HepG2 (cell line): ENCODE data around the gene THRB. TPM values are rescaled to one million over a fixed set of nuclear protein-coding genes. Genes with fewer than 3 reads are reported as not detected.

Experiments
- ATAC-seq: fragments of 200-7000 bp; cut with Tn5 transposase; 3 replicates; pipeline ENCODE4 v1.9.1; 2020; ENCODE audit warnings: mild to moderate bottlenecking, moderate library complexity
- BruUV-seq: library from RNA; stranded (reverse); fragments of 400-500 nt; replicated peaks from 2 replicates; lab custom pipeline; 2021; lab: Mats Ljungman, UMichigan
- CTCF ChIA-PET: fragments of 300-600 bp; formaldehyde crosslinking; extraction: SDS; loops from one replicate; lab custom pipeline; 2021; ENCODE audit warnings: low total read pairs, inconsistent platforms, low intra/inter-chr PET ratio; lab: Yijun Ruan, JAX
- POLR2A ChIA-PET: fragments of 350-600 bp; sonication (Branson Sonifier 250); formaldehyde crosslinking; loops from one replicate; lab custom pipeline; 2020; ENCODE audit warnings: antibody characterized with exemption, inconsistent platforms; lab: Yijun Ruan, JAX
- DNase-seq: peaks from one replicate; pipeline ENCODE4 v3.0.0-alpha.2; 2015; ENCODE audit warnings: low spot score
- FAIRE-seq: peaks from 3 replicates; lab custom pipeline; 2011; peaks lifted over from hg19 to GRCh38; lab: Jason Lieb, UNC
- H2AFZ ChIP-seq: one replicate; pipeline ENCODE4 v1.6.1; 2011; ENCODE audit warnings: low read length, inconsistent platforms
- H3K27ac ChIP-seq: fragments of 300-600 bp; 3 replicates; pipeline ENCODE4 v1.8.0; 2011; ENCODE audit warnings: mixed run types, mild to moderate bottlenecking, mixed read lengths, low read length, inconsistent platforms; ENCODE audit not compliant: insufficient read depth; ENCODE audit errors: extremely low read length
- H3K27me3 ChIP-seq, 2 experiments: fragments of 200-600 bp in 1 of 2; 2 replicates in 1 of 2; 3 replicates in 1 of 2; pipeline versions ENCODE4 v1.6.0 to v1.8.0; 2011; ENCODE audit warnings: low read length in 2 of 2, mild to moderate bottlenecking in 2 of 2, moderate library complexity in 2 of 2, inconsistent platforms in 1 of 2; ENCODE audit not compliant: insufficient read depth in 2 of 2, control insufficient read depth in 1 of 2
- H3K36me3 ChIP-seq, 2 experiments: fragments of 200-600 bp in 1 of 2; replicated peaks in 1 of 2; 2 replicates in 1 of 2; 3 replicates in 1 of 2; pipeline versions ENCODE4 v1.5.1 to v1.8.0; 2011; ENCODE audit warnings: low read length in 2 of 2, inconsistent platforms in 1 of 2; ENCODE audit not compliant: insufficient read depth in 2 of 2, control insufficient read depth in 1 of 2
- H3K4me1 ChIP-seq: 2 replicates; pipeline ENCODE4 v1.5.1; 2012; ENCODE audit warnings: low read length, inconsistent platforms; ENCODE audit not compliant: insufficient read depth
- H3K4me2 ChIP-seq: 2 replicates; pipeline ENCODE4 v1.6.0; 2011; ENCODE audit warnings: low read depth, low read length, inconsistent platforms
- H3K4me3 ChIP-seq, 3 experiments: fragments of 200-600 bp in 1 of 3; sonication (generic), shearing (Covaris generic) in 1 of 3; replicated peaks in 1 of 3; 2 replicates each; pipeline ENCODE4 v1.5.1; 2011 to 2016; ENCODE audit warnings: low read length in 3 of 3, inconsistent platforms in 2 of 3, low read depth in 2 of 3, mild to moderate bottlenecking in 2 of 3, control low read depth in 1 of 3, mixed read lengths in 1 of 3; ENCODE audit not compliant: insufficient read depth in 1 of 3
- H3K79me2 ChIP-seq: one replicate; pipeline ENCODE4 v1.6.1; 2011; ENCODE audit warnings: low read length, inconsistent platforms; ENCODE audit not compliant: insufficient read depth
- H3K9ac ChIP-seq: 2 replicates; pipeline ENCODE4 v1.6.0; 2011; ENCODE audit warnings: mild to moderate bottlenecking, low read depth, low read length, inconsistent platforms; ENCODE audit not compliant: insufficient read depth
- H3K9me3 ChIP-seq: 2 replicates; pipeline ENCODE4 v1.5.1; 2012; ENCODE audit warnings: mild to moderate bottlenecking, low read length
- H4K20me1 ChIP-seq: 2 replicates; pipeline ENCODE4 v1.6.0; 2011; ENCODE audit warnings: inconsistent platforms, mild to moderate bottlenecking, low read length, moderate library complexity; ENCODE audit not compliant: insufficient read depth
- BRF2 ChIP-seq: sonication (generic); formaldehyde crosslinking; IDR thresholded peaks from 2 replicates; pipeline ENCODE4 v1.8.1; 2022; ENCODE audit warnings: mild to moderate bottlenecking, missing genetic modification reagents
- KDM3A ChIP-seq: IDR thresholded peaks from 2 replicates; pipeline ENCODE4 v1.6.1; 2018; ENCODE audit warnings: low read depth, missing compliant biosample characterization
- RFXANK ChIP-seq: IDR thresholded peaks from 2 replicates; pipeline ENCODE4 v1.6.1; 2016
- SNAPC5 ChIP-seq: sonication (generic); formaldehyde crosslinking; IDR thresholded peaks from 2 replicates; pipeline ENCODE4 v1.8.1; 2023; ENCODE audit warnings: mild to moderate bottlenecking, missing genetic modification reagents, borderline replicate concordance
- TRAFD1 ChIP-seq: sonication (generic); formaldehyde crosslinking; IDR thresholded peaks from 2 replicates; pipeline ENCODE4 v1.5.1; 2020; ENCODE audit warnings: missing genetic modification reagents, mild to moderate bottlenecking, borderline replicate concordance
- ZBTB21 ChIP-seq: sonication (generic); formaldehyde crosslinking; IDR thresholded peaks from 2 replicates; pipeline ENCODE4 v1.4.0; 2020; ENCODE audit warnings: missing genetic modification reagents
- ZEB1 ChIP-seq: IDR thresholded peaks from 2 replicates; pipeline ENCODE4 v1.6.1; 2012; ENCODE audit warnings: mild to moderate bottlenecking, low read depth, inconsistent platforms; ENCODE audit not compliant: insufficient replicate concordance
- ZNF207 ChIP-seq: fragments of 450-650 bp; IDR thresholded peaks from 2 replicates; pipeline ENCODE4 v1.6.1; 2016; ENCODE audit warnings: antibody characterized with exemption, borderline replicate concordance
- ZNF263 ChIP-seq: sonication (generic); formaldehyde crosslinking; IDR thresholded peaks from 2 replicates; pipeline ENCODE4 v1.4.0; 2020; ENCODE audit warnings: missing genetic modification reagents
- ZNF350 ChIP-seq: sonication (generic); formaldehyde crosslinking; IDR thresholded peaks from 2 replicates; pipeline ENCODE4 v1.4.0; 2020; ENCODE audit warnings: mild to moderate bottlenecking, low read depth, missing genetic modification reagents, borderline replicate concordance
- WGBS: methylation state at CpG from one replicate; pipeline ENCODE4 v1.1.6; 2017; ENCODE audit warnings: low lambda C conversion rate; 5-methylcytosine and 5-hydroxymethylcytosine counted together
- in situ Hi-C: cut with HindIII; loops from 2 replicates; pipeline ENCODE4 v1.10.0; 2017; ENCODE audit warnings: low pct_unique_long_range_greater_than_20kb; ENCODE audit not compliant: extremely low pct_ligation_motif_present
- intact Hi-C: fragments of 100-400 bp; cut with micrococcal nuclease; formaldehyde crosslinking; loops from one replicate; pipeline ENCODE4 v1.10.0; 2022; ENCODE audit not compliant: unreplicated experiment
- polyA plus RNA-seq, 8 experiments: library from polyadenylated mRNA; depleted of rRNA in 3 of 8; stranded (reverse) in 7 of 8; unstranded in 1 of 8; fragments of >200 nt; fragmentation: Illumina TruSeq in 4 of 8; extraction: Trizol in 4 of 8; gene quantifications; 2 replicates each; pipeline versions ENCODE4 v1.2.1 to v1.2.3, GENCODE V29; 2011 to 2016; ENCODE audit warnings: low read depth in 4 of 8, missing spikeins in 1 of 8, mixed read lengths in 1 of 8; ENCODE audit not compliant: insufficient read depth in 1 of 8
- total RNA-seq, 5 experiments: library from RNA; depleted of rRNA; stranded (reverse); fragments of >200 nt; fragmentation: Illumina TruSeq; extraction: Trizol; gene quantifications; 2 replicates each; pipeline ENCODE4 v1.2.3, GENCODE V29; 2016; ENCODE audit warnings: low read depth in 1 of 5

The THRB gene
- total and polyA plus RNA-seq, 2 of the 13 experiments (the other 11 are each of a cell fraction or from before 2014, with no cell fraction given): 4.7 to 22.7 TPM

GRCh38 chr3:24530471-24530870 is 35.8 kb upstream of the THRB start:
- no TSS peak for BruUV-seq
- Histone ChIP-seq H3K27me3 (no peaks in the 10 kb centered on the region; a peak in 1 of 5 replicates), H3K9me3 (no peaks in the 10 kb centered on the region), H3K4me1 (peaks cover 6% of the 10 kb centered on the region), H2AFZ (no peak overlapping the region), H3K36me3 (no peaks in the 10 kb centered on the region), H3K9ac (no peak overlapping the region), H3K4me3 (no peak overlapping the region), H4K20me1 (no peaks in the 10 kb centered on the region), H3K4me2 (no peak overlapping the region)
- 66% methylated on average over 4 of the region's 4 CpGs for WGBS
- no peak for FAIRE-seq
- intact Hi-C loops (no loop called here), in situ Hi-C loops (no loop called here)
- no peak for DNase-seq
- POLR2A ChIA-PET: no interaction called here
- TF ChIP-seq ZNF263 (CRISPR knock-in tag): no peak
- no peak for TF ChIP-seq ZNF350 (CRISPR knock-in tag)
- no peak for TF ChIP-seq ZNF207
- TF ChIP-seq ZEB1: no peak
- no peak for TF ChIP-seq KDM3A (CRISPR knock-in tag)
- TF ChIP-seq SNAPC5 (CRISPR knock-in tag): no peak
- TF ChIP-seq ZBTB21 (CRISPR knock-in tag): no peak
- TF ChIP-seq TRAFD1 (CRISPR knock-in tag): no peak
- TF ChIP-seq RFXANK (CRISPR knock-in tag): no peak
- no peak for TF ChIP-seq BRF2 (CRISPR knock-in tag)
- TF ChIP-seq, all 625 proteins: peak for 0
- no peak overlapping the region for H3K27ac ChIP-seq
- ATAC-seq: no peak
- CTCF ChIA-PET: no interaction called here
- no peaks in the 10 kb centered on the region for H3K79me2 ChIP-seq
